Astrocyte of the spinal cord (primary cell): ENCODE data around the gene ITLN1.

Experiments used
- DNase-seq: peaks from one replicate; pipeline ENCODE4 v3.0.0; 2011; ENCODE audit warnings: low read depth, low spot score
- H3K4me3 ChIP-seq: 2 replicates; pipeline ENCODE4 v1.5.1; 2011; ENCODE audit warnings: low read depth, mild to moderate bottlenecking, low read length, moderate library complexity
- CTCF ChIP-seq: IDR thresholded peaks from 2 replicates; pipeline ENCODE4 v1.5.1; 2012; ENCODE audit warnings: low read depth, mild to moderate bottlenecking, low read length, inconsistent platforms
- in situ Hi-C: cut with HindIII; loops from 2 replicates; pipeline ENCODE4 v1.10.0; 2017; ENCODE audit warnings: low sequenced_read_pairs

ITLN1 gene

GRCh38 chr1:160866695-160867260 is 18.2 kb downstream of the ITLN1 start:
- TF ChIP-seq CTCF: no peak
- DNase-seq: no peak
- in situ Hi-C loops: no loop called here
- H3K4me3 ChIP-seq: no peak overlapping the region

- no peak for TF ChIP-seq CTCF
- DNase-seq: no peak
- in situ Hi-C loops: no loop called here
- no peak overlapping the region for H3K4me3 ChIP-seq
These were observed 18.8 kb downstream of the ITLN1 start for GRCh38 chr1:160866001-160866694.

DNA sequence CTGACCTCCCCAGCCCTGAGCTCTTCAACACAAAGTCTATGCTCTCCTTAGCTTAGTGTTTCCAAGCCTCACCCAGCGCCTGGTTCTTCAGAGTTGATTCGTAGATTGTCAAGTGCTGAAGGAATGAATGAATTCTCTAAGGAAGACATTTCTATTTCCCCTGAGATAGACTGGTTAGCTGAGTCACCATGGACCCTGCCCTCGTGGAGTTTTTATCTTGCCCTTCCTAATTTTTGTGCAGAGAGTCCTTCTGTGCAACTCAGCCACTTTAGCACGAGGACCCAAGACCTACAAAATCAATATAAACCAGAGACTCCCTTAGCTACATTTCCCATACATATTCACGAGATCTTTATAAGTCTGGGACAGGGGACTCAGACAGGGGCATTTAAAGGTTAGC is 19.6 kb downstream of the ITLN1 start:
- no peak for DNase-seq

GRCh38 chr1:160864173-160864572 is 20.8 kb downstream of the ITLN1 start:
- no peak overlapping the region for H3K4me3 ChIP-seq
- in situ Hi-C loops: no loop called here
- no peak for TF ChIP-seq CTCF
- DNase-seq: no peak

More for the DNA sequence above, 19.6 kb downstream of the ITLN1 start:
- in situ Hi-C loops: no loop called here
- no peak overlapping the region for H3K4me3 ChIP-seq
- TF ChIP-seq CTCF: no peak

GRCh38 chr1:160863774-160864131 is 21.2 kb downstream of the ITLN1 start:
- DNase-seq: no peak
- no peak for TF ChIP-seq CTCF
- no peak overlapping the region for H3K4me3 ChIP-seq
- in situ Hi-C loops: no loop called here

GRCh38 chr1:160863061-160863773 is 21.8 kb downstream of the ITLN1 start:
- no peak overlapping the region for H3K4me3 ChIP-seq
- DNase-seq: no peak
- in situ Hi-C loops: no loop called here
- TF ChIP-seq CTCF: no peak
